Neuronal stem cell (in vitro differentiated cells): ENCODE data around the gene ZNF865.
"Not testable (repeated sequence)": the region's sequence is repeated elsewhere in the genome, so short reads cannot be mapped to it uniquely, and the experiment has no call there.

Experiments used
- DNase-seq: peaks from one replicate; pipeline ENCODE4 v3.0.0-alpha.2; 2013; ENCODE audit warnings: low spot score
- H2AFZ ChIP-seq: one replicate; pipeline ENCODE4 v1.6.1; 2013; ENCODE audit warnings: mild to moderate bottlenecking, low read length, inconsistent platforms
- H2AK5ac ChIP-seq: 2 replicates; pipeline ENCODE4 v1.6.1; 2013; ENCODE audit warnings: low read depth, mild to moderate bottlenecking, inconsistent platforms, low read length, moderate library complexity, mixed read lengths
- H2BK120ac ChIP-seq: 2 replicates; pipeline ENCODE4 v1.6.1; 2013; ENCODE audit warnings: low read depth, mild to moderate bottlenecking, inconsistent platforms, low read length, moderate library complexity, mixed read lengths
- H2BK12ac ChIP-seq: one replicate; pipeline ENCODE4 v1.6.1; 2013; ENCODE audit warnings: low read length, inconsistent platforms
- H2BK15ac ChIP-seq: 2 replicates; pipeline ENCODE4 v1.6.1; 2013; ENCODE audit warnings: mild to moderate bottlenecking, low read length, inconsistent platforms, mixed read lengths
- H2BK5ac ChIP-seq: one replicate; pipeline ENCODE4 v1.6.1; 2013; ENCODE audit warnings: inconsistent platforms, mild to moderate bottlenecking, low read length, moderate library complexity
- H3K14ac ChIP-seq: one replicate; pipeline ENCODE4 v1.6.1; 2013; ENCODE audit warnings: low read length, inconsistent platforms
- H3K18ac ChIP-seq: 2 replicates; pipeline ENCODE4 v1.6.1; 2013; ENCODE audit warnings: low read length, inconsistent platforms
- H3K23ac ChIP-seq: 2 replicates; pipeline ENCODE4 v1.6.1; 2013; ENCODE audit warnings: low read depth, mild to moderate bottlenecking, mixed read lengths, low read length, inconsistent platforms; ENCODE audit not compliant: poor library complexity
- H3K27ac ChIP-seq: replicated peaks from 3 replicates; pipeline ENCODE4 v1.5.1; 2013; ENCODE audit warnings: low read length, inconsistent platforms
- H3K27me3 ChIP-seq, 3 experiments: 2 replicates each; pipeline ENCODE4 v1.6.1; 2013; ENCODE audit warnings: low read length in 3 of 3, mild to moderate bottlenecking in 2 of 3, inconsistent platforms in 1 of 3, low read depth in 1 of 3, mixed read lengths in 1 of 3, moderate library complexity in 1 of 3; ENCODE audit not compliant: control insufficient read depth in 3 of 3, insufficient read depth in 3 of 3
- H3K36me3 ChIP-seq, 2 donors: replicated peaks in 1 of 2; 2 replicates each; pipeline ENCODE4 v1.6.1; 2013; ENCODE audit warnings: low read length in 2 of 2; ENCODE audit not compliant: control insufficient read depth in 2 of 2, insufficient read depth in 2 of 2
- H3K4ac ChIP-seq: 2 replicates; pipeline ENCODE4 v1.6.1; 2013; ENCODE audit warnings: inconsistent platforms, mild to moderate bottlenecking, low read length, moderate library complexity
- H3K4me1 ChIP-seq, 2 donors: 1 replicate in 1 of 2; 2 replicates in 1 of 2; pipeline ENCODE4 v1.6.1; 2013; ENCODE audit warnings: low read length in 2 of 2, low read depth in 1 of 2; ENCODE audit not compliant: control insufficient read depth in 2 of 2, insufficient read depth in 1 of 2
- H3K4me2 ChIP-seq: one replicate; pipeline ENCODE4 v1.6.1; 2013; ENCODE audit warnings: mild to moderate bottlenecking, low read length, inconsistent platforms; ENCODE audit not compliant: insufficient read depth, poor library complexity, severe bottlenecking
- H3K4me3 ChIP-seq, 2 donors: 2 replicates each; pipeline ENCODE4 v1.5.1; 2013; ENCODE audit warnings: low read length in 2 of 2, mild to moderate bottlenecking in 2 of 2, inconsistent platforms in 1 of 2, moderate library complexity in 1 of 2
- H3K79me1 ChIP-seq: one replicate; pipeline ENCODE4 v1.6.1; 2013; ENCODE audit warnings: low read depth, mild to moderate bottlenecking, inconsistent platforms, low read length, moderate library complexity
- H3K9ac ChIP-seq: one replicate; pipeline ENCODE4 v1.6.1; 2013; ENCODE audit warnings: mild to moderate bottlenecking, low read depth, low read length, inconsistent platforms; ENCODE audit not compliant: poor library complexity
- H3K9me3 ChIP-seq, 2 donors: replicated peaks in 1 of 2; 2 replicates each; pipeline versions ENCODE3 to v1.6.1; 2013; ENCODE audit warnings: low read length in 2 of 2, mild to moderate bottlenecking in 2 of 2, inconsistent platforms in 1 of 2, low read depth in 1 of 2, mixed read lengths in 1 of 2, moderate library complexity in 1 of 2; ENCODE audit not compliant: control insufficient read depth in 2 of 2, insufficient read depth in 1 of 2
- H4K8ac ChIP-seq: one replicate; pipeline ENCODE4 v1.6.1; 2013; ENCODE audit warnings: low read depth, mild to moderate bottlenecking, inconsistent platforms, low read length, moderate library complexity
- H4K91ac ChIP-seq: one replicate; pipeline ENCODE4 v1.6.1; 2013; ENCODE audit warnings: low read length, low read depth, mild to moderate bottlenecking, inconsistent platforms; ENCODE audit not compliant: poor library complexity
- WGBS, 2 donors: extraction: QIAGEN DNeasy Blood & Tissue Kit; methylation state at CpG; one replicate each; pipeline ENCODE4 v1.1.7; 2013; ENCODE audit warnings: missing lambda C conversion rate in 2 of 2, mixed read lengths in 1 of 2; ENCODE audit not compliant: insufficient read length in 2 of 2, insufficient replicate concordance in 1 of 2; ENCODE audit errors: extremely low coverage in 2 of 2; 5-methylcytosine and 5-hydroxymethylcytosine counted together

Gene ZNF865

GRCh38 chr19:55567708-55568328, 37.6 kb upstream of the ZNF865 start:
- Histone ChIP-seq H3K4me1 (peaks cover 0 to 3% of the 10 kb centered on the region in 2 donors), H4K91ac (no peak overlapping the region), H3K27ac (no peak overlapping the region), H3K79me1 (no peaks in the 10 kb centered on the region), H3K4me3 (no peak overlapping the region), H2BK12ac (no peak overlapping the region), H3K9ac (no peak overlapping the region), H3K27me3 (no peaks in the 10 kb centered on the region), H3K14ac (no peak overlapping the region), H3K18ac (no peak overlapping the region), H3K36me3 (no peaks in the 10 kb centered on the region), H2BK120ac (no peak overlapping the region), H4K8ac (no peak overlapping the region), H2AFZ (no peak overlapping the region), H3K4me2 (no peak overlapping the region), H2AK5ac (no peak overlapping the region), H3K4ac (no peak overlapping the region), H3K9me3 (peaks cover 0 to 2% of the 10 kb centered on the region in 2 donors), H2BK15ac (no peak overlapping the region), H3K23ac (no peak overlapping the region), H2BK5ac (no peak overlapping the region)
- no peak for DNase-seq

- not testable (repeated sequence) for H2AFZ ChIP-seq, DNase-seq, H2BK5ac ChIP-seq, H3K18ac ChIP-seq, H3K14ac ChIP-seq, H2BK120ac ChIP-seq, H3K4me1 ChIP-seq, H4K91ac ChIP-seq, H3K23ac ChIP-seq, H3K27me3 ChIP-seq, H4K8ac ChIP-seq, H3K9ac ChIP-seq, H3K79me1 ChIP-seq, H3K4me2 ChIP-seq, H3K36me3 ChIP-seq, H2AK5ac ChIP-seq, H3K9me3 ChIP-seq, H3K27ac ChIP-seq, H3K4ac ChIP-seq, H2BK12ac ChIP-seq, H2BK15ac ChIP-seq, H3K4me3 ChIP-seq
- no CpG with 5 or more reads among the region's 5 CpGs for WGBS, 2 donors
Measured at GRCh38 chr19:55569477-55569876, 36.0 kb upstream of the ZNF865 start.

- not testable (repeated sequence) for H2BK12ac ChIP-seq, H2AK5ac ChIP-seq, H3K4me1 ChIP-seq, H3K9me3 ChIP-seq, H3K4me2 ChIP-seq, H2AFZ ChIP-seq, H2BK5ac ChIP-seq, H3K23ac ChIP-seq, H3K27ac ChIP-seq, H2BK15ac ChIP-seq, H3K79me1 ChIP-seq, H3K9ac ChIP-seq, H3K4me3 ChIP-seq, H4K8ac ChIP-seq, DNase-seq, H3K14ac ChIP-seq, H3K18ac ChIP-seq, H2BK120ac ChIP-seq, H4K91ac ChIP-seq, H3K27me3 ChIP-seq, H3K4ac ChIP-seq
- H3K36me3 ChIP-seq: peaks cover 17 to 18% of the 10 kb centered on the region in 2 donors
- no CpG with 5 or more reads among the region's 6 CpGs for WGBS, 2 donors
Measured at GRCh38 chr19:55573929-55574328, 31.5 kb upstream of the ZNF865 start.

- no CpG with 5 or more reads among the region's 5 CpGs for WGBS, 2 donors
- Histone ChIP-seq H3K27me3 (no peaks in the 10 kb centered on the region), H3K4ac (no peak overlapping the region), H4K91ac (no peak overlapping the region), H3K4me2 (no peak overlapping the region), H2AK5ac (no peak overlapping the region), H3K9ac (no peak overlapping the region), H3K4me1 (peaks cover 0 to 3% of the 10 kb centered on the region in 2 donors), H2BK15ac (no peak overlapping the region), H3K23ac (no peak overlapping the region), H4K8ac (no peak overlapping the region), H3K14ac (no peak overlapping the region), H2BK5ac (no peak overlapping the region), H3K4me3 (no peak overlapping the region), H2BK120ac (no peak overlapping the region), H2BK12ac (no peak overlapping the region), H3K36me3 (peaks cover 18% of the 10 kb centered on the region in 2 donors), H3K27ac (no peak overlapping the region), H3K79me1 (peaks cover 14% of the 10 kb centered on the region), H3K18ac (no peak overlapping the region), H3K9me3 (no peaks in the 10 kb centered on the region), H2AFZ (no peak overlapping the region)
- DNase-seq: no peak
Measured at GRCh38 chr19:55576746-55577145, 28.7 kb upstream of the ZNF865 start.
